ENCODE data around the gene PVRIG.
"Not testable (repeated sequence)": the region's sequence is repeated elsewhere in the genome, so short reads cannot be mapped to it uniquely, and the experiment has no call there.

The PVRIG gene

GRCh38 chr7:100195901-100196322 is 23.8 kb upstream of the PVRIG start:
- not testable (repeated sequence) for DNase-seq

- DNase-seq, result no peak
Observed at GRCh38 chr7:100198266-100198665, 21.5 kb upstream of the PVRIG start.

- DNase-seq, result no peak
Observed at GRCh38 chr7:100200693-100201092, 19.1 kb upstream of the PVRIG start.

GRCh38 chr7:100204454-100204853 is 15.3 kb upstream of the PVRIG start:
- DNase-seq, result no peak

- no peak for DNase-seq
Observed at GRCh38 chr7:100208911-100209408, 10.8 kb upstream of the PVRIG start.

- DNase-seq, result no peak
Observed at GRCh38 chr7:100209493-100209892, 10.3 kb upstream of the PVRIG start.

GRCh38 chr7:100210805-100211204 is 8.9 kb upstream of the PVRIG start:
- no peak for DNase-seq

- DNase-seq, result peak; percentile 17
Observed at GRCh38 chr7:100211342-100211780, 8.4 kb upstream of the PVRIG start.

- no peak for DNase-seq
Observed at GRCh38 chr7:100212631-100213286, 7.0 kb upstream of the PVRIG start.

- DNase-seq, result no peak
Observed at GRCh38 chr7:100213672-100214071, 6.1 kb upstream of the PVRIG start.

- not testable (repeated sequence) for DNase-seq
Observed at GRCh38 chr7:100214356-100214755, 5.4 kb upstream of the PVRIG start.

GRCh38 chr7:100215895-100216294 is 3.9 kb upstream of the PVRIG start:
- DNase-seq, result no peak

GRCh38 chr7:100217934-100218333 is 1.8 kb upstream of the PVRIG start:
- DNase-seq, result peak; percentile 85

- DNase-seq, result peak; percentile 8
Observed at GRCh38 chr7:100219271-100219737, 445 bp upstream of the PVRIG start.

GRCh38 chr7:100220586-100221230 is 959 bp downstream of the PVRIG start:
- peak; percentile 15 for DNase-seq

GRCh38 chr7:100221231-100221718 is 1.5 kb downstream of the PVRIG start:
- DNase-seq, result peak; percentile 77

- DNase-seq, result peak; percentile 36
Observed at GRCh38 chr7:100221767-100222444, 2.2 kb downstream of the PVRIG start.

GRCh38 chr7:100222445-100223132 is 2.8 kb downstream of the PVRIG start:
- DNase-seq, result no peak

GRCh38 chr7:100223376-100223927 is 3.7 kb downstream of the PVRIG start:
- not testable (repeated sequence) for DNase-seq

GRCh38 chr7:100224891-100225290 is 5.1 kb downstream of the PVRIG start:
- DNase-seq, result not testable (repeated sequence)

- not testable (repeated sequence) for DNase-seq
Observed at GRCh38 chr7:100234660-100235317, 15.0 kb downstream of the PVRIG start.

- DNase-seq, result not testable (repeated sequence)
Observed at GRCh38 chr7:100239975-100240374, 20.2 kb downstream of the PVRIG start.
